Heart left ventricle (tissue), 16 donors: Measurements from ENCODE around the gene PTTG1IP. TPM values are rescaled to one million over a fixed set of nuclear protein-coding genes. Genes with fewer than 3 reads are reported as not detected.

Experiments
- ATAC-seq, 4 donors: fragments of 200-7000 bp; cut with Tn5 transposase; one replicate each; pipeline ENCODE4 v1.9.1; 2020 to 2022; ENCODE audit warnings: moderate library complexity in 4 of 4, mild to moderate bottlenecking in 3 of 4, moderate number of reproducible peaks in 1 of 4
- DNase-seq, 5 donors: peaks; one replicate each; pipeline ENCODE4 v3.0.0-alpha.2; 2020
- H3K27ac ChIP-seq, 12 donors: fragments of 200-600 bp; sonication (generic) in 4 of 12; one replicate each; pipeline versions ENCODE4 v1.5.0 to v1.8.0; 2016 to 2022; ENCODE audit warnings: mild to moderate bottlenecking in 2 of 12
- H3K27me3 ChIP-seq, 9 donors: fragments of 200-600 bp; sonication (generic) in 2 of 9; one replicate each; pipeline versions ENCODE4 v1.5.1 to v1.8.0; 2016 to 2022; ENCODE audit warnings: mild to moderate bottlenecking in 3 of 9
- H3K36me3 ChIP-seq, 9 donors: fragments of 200-600 bp; sonication (generic) in 2 of 9; one replicate each; pipeline versions ENCODE4 v1.5.0 to v1.8.0; 2018 to 2022; ENCODE audit warnings: mild to moderate bottlenecking in 2 of 9
- H3K4me1 ChIP-seq, 12 donors: fragments of 200-600 bp; sonication (generic) in 4 of 12; one replicate each; pipeline versions ENCODE4 v1.5.0 to v1.8.0; 2016 to 2022; ENCODE audit warnings: mild to moderate bottlenecking in 3 of 12
- H3K4me3 ChIP-seq, 12 donors: fragments of 200-600 bp; sonication (generic) in 4 of 12; one replicate each; pipeline versions ENCODE4 v1.5.0 to v1.8.0; 2017 to 2022; ENCODE audit warnings: mild to moderate bottlenecking in 9 of 12, moderate library complexity in 4 of 12
- H3K9me3 ChIP-seq, 12 donors: fragments of 200-600 bp; sonication (generic) in 4 of 12; one replicate each; pipeline versions ENCODE4 v1.5.0 to v1.8.0; 2016 to 2022; ENCODE audit warnings: mild to moderate bottlenecking in 1 of 12
- POLR2A ChIP-seq, 2 donors: fragments of 450-650 bp; IDR thresholded peaks; one replicate each; pipeline ENCODE4 v1.6.1; 2017; ENCODE audit warnings: antibody characterized with exemption in 2 of 2, mild to moderate bottlenecking in 2 of 2, moderate library complexity in 2 of 2
- WGBS, 4 donors: extraction: QIAGEN DNeasy Blood & Tissue Kit in 2 of 4; methylation state at CpG; one replicate each; pipeline versions ENCODE4 v1.1.5 to v1.1.7; 2013 to 2018; 5-methylcytosine and 5-hydroxymethylcytosine counted together
- intact Hi-C, 10 donors: fragments of 100-400 bp; cut with DNase I; formaldehyde crosslinking; loops; one replicate each; pipeline versions ENCODE4 v1.11.1 to v1.14.2; 2022
- polyA plus RNA-seq, 2 donors: library from polyadenylated mRNA; stranded (reverse); fragments of 200-250 nt; gene quantifications; one replicate each; pipeline ENCODE4 v1.2.3, GENCODE V29; 2013
- total RNA-seq, 9 donors: library from RNA; depleted of rRNA in 2 of 9; stranded (reverse); fragments of >200 nt in 2 of 9; fragmentation: NEBNext Ultra II Directional in 3 of 9; extraction: Animal tissue kit (Norgen Biotek cat#: 25700) in 3 of 9; gene quantifications; one replicate each; pipeline versions ENCODE4 v1.1.0 to v1.2.4, GENCODE V29; 2016 to 2023
- TF ChIP-seq, protein P1 (sequence below), 12 donors: fragments of 200-600 bp; sonication (generic) in 4 of 12; IDR thresholded peaks; one replicate each; pipeline versions ENCODE4 v1.5.0 to v1.8.0; 2018 to 2022; ENCODE audit warnings: antibody characterized with exemption in 12 of 12, mild to moderate bottlenecking in 5 of 12
- donor health status: ischemic (EF 13 %, LVEDD 7.1; RV severe dilation, severe dysfunction).
- donor health status: healthy with polysubstance abuse.
- donor health status: DM: no; HTN: yes; CAD: no.
- donor health status: DM: no; HTN: no; CAD: no.
- donor health status: ischemic (EF 25% LVEDD 6.9; RV normal size, moderate dysfunction).
- donor health status: ischemic (EF 25% LVEDD 5.7; RV mildly dilated, moderate dysfunction).
- donor health status: healthy.
- donor health status: DM: yes; HTN: yes; CAD: no.
- donor health status: ischemic (EF 35%, LVEDD 5.7; RV mildly dilated, moderate dysfunction).
- donor health status: nonischemic (EF 11% LVEDD 7.7; RV severe dilation, severe dysfunction).
- donor health status: DM: yes; HTN: yes; CAD: no.
- donor health status: PGD.
- donor health status: ischemic (EF 29% LVEDD 5.4; RV normal size, mild dysfunction).
- donor health status: nonischemic (EF 23%, LVEDD 6.1; RV moderate dilation, normal function).

Gene PTTG1IP
- total and polyA plus RNA-seq, 11 donors, result 126 to 319 (median 172) TPM

DNA sequence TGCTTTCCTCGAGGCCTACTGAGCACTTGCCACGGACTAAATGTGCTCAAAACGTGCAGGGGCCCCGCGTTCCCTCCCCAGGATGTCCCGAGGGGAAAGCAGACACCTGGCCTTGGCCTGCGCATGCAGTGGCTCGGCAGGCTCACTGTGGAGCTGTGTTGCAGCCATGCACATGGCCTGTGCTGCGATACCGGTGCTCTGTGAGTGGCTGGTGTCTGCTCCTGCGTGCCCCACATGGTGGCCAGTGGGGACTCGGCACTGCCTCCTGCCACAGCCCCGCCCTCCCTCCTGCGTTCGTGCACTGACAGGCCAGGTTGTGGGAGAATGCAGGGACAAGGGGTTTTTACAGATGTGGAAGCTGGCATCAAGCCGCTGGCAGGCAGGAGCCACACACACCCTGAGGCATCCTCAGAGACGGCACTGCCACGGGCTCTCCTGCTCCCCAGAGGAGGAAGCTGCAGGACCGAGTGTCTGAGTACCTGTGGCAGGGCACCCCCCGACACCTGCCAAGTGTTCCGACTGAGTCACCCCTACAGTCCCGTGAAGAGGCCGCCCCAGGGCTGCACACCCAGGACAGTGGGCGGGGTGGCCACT is 16.9 kb upstream of the PTTG1IP start:
- DNase-seq, result peak in 3 of 5 donors; percentile 13 to 57 (median 23)
- H3K4me3 ChIP-seq, result no peak overlapping the region
- H3K27ac ChIP-seq, result no peak overlapping the region
- peaks cover 0 to 79% (median 0%) of the 10 kb centered on the region in 9 donors for H3K36me3 ChIP-seq
- WGBS, 4 donors, result 79 to 90% (median 82%) methylated on average over 9 to 24 of the region's 24 CpGs
- no peak for ATAC-seq
- peaks cover 0 to 7% (median 0%) of the 10 kb centered on the region in 12 donors for H3K4me1 ChIP-seq
- TF ChIP-seq, protein P1, sequence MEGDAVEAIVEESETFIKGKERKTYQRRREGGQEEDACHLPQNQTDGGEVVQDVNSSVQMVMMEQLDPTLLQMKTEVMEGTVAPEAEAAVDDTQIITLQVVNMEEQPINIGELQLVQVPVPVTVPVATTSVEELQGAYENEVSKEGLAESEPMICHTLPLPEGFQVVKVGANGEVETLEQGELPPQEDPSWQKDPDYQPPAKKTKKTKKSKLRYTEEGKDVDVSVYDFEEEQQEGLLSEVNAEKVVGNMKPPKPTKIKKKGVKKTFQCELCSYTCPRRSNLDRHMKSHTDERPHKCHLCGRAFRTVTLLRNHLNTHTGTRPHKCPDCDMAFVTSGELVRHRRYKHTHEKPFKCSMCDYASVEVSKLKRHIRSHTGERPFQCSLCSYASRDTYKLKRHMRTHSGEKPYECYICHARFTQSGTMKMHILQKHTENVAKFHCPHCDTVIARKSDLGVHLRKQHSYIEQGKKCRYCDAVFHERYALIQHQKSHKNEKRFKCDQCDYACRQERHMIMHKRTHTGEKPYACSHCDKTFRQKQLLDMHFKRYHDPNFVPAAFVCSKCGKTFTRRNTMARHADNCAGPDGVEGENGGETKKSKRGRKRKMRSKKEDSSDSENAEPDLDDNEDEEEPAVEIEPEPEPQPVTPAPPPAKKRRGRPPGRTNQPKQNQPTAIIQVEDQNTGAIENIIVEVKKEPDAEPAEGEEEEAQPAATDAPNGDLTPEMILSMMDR (IDR thresholded peaks at IDR 0.05), result no peak
- TF ChIP-seq POLR2A (IDR thresholded peaks at IDR 0.05), result no peak
- intact Hi-C loops, result loop anchor here in 8 of 10 donors (2.0 to 5.0 kb wide), 5 partner anchors 37 to 247 kb away; no protein-coding TSS in a partner anchor
- H3K27me3 ChIP-seq, result no peaks in the 10 kb centered on the region
- no peaks in the 10 kb centered on the region for H3K9me3 ChIP-seq

DNA sequence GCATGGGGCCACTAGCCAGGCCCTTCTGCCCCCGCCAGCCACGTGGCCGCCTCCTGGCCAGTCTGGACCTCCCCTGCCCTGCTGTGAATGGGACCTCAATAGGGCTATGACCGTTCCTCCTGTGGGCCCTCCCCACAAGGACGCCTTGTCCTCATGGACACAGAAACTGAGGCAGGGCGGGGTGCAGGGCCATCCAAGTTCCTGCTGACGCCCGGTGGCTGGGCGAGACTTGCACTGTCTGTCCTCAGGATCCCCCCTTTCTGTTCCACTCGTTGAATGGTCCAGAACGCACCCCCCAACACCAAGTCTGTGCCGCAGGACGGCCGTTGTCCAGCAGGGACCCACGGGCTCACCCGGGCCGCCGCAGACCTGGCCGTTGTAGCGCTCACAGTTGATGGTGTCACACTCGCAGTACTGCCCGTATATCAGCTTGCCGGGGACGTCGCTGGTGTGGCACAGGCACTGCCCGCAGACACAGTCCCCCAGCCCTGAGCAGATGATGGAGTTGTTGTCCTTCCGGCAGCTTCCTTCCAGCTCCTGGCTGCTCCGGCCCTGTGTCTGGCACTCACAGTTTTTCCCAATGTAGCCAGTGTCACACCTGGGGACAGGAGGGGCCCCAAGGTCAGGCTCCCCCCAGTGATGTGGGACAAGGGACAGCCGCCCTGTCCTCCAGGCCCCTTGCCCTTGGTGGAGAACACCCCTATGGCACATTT is 16.3 kb upstream of the PTTG1IP start:
- intact Hi-C loops, result loop anchor here in 8 of 10 donors (2.0 to 5.0 kb wide), 5 partner anchors 38 to 248 kb away; no protein-coding TSS in a partner anchor
- peak in 3 of 5 donors; percentile 22 to 56 (median 26) for DNase-seq
- no peak overlapping the region for H3K27ac ChIP-seq
- 90 to 93% (median 92%) methylated on average over 20 to 29 of the region's 29 CpGs for WGBS, 4 donors
- TF ChIP-seq POLR2A (IDR thresholded peaks at IDR 0.05), result no peak
- TF ChIP-seq, protein P1 (IDR thresholded peaks at IDR 0.05), result no peak
- ATAC-seq, result no peak
- H3K36me3 ChIP-seq, result peaks cover 0 to 72% (median 0%) of the 10 kb centered on the region in 9 donors
- no peaks in the 10 kb centered on the region for H3K27me3 ChIP-seq
- H3K9me3 ChIP-seq, result no peaks in the 10 kb centered on the region
- no peak overlapping the region for H3K4me3 ChIP-seq
- H3K4me1 ChIP-seq, result peaks cover 0 to 7% (median 0%) of the 10 kb centered on the region in 12 donors

DNA sequence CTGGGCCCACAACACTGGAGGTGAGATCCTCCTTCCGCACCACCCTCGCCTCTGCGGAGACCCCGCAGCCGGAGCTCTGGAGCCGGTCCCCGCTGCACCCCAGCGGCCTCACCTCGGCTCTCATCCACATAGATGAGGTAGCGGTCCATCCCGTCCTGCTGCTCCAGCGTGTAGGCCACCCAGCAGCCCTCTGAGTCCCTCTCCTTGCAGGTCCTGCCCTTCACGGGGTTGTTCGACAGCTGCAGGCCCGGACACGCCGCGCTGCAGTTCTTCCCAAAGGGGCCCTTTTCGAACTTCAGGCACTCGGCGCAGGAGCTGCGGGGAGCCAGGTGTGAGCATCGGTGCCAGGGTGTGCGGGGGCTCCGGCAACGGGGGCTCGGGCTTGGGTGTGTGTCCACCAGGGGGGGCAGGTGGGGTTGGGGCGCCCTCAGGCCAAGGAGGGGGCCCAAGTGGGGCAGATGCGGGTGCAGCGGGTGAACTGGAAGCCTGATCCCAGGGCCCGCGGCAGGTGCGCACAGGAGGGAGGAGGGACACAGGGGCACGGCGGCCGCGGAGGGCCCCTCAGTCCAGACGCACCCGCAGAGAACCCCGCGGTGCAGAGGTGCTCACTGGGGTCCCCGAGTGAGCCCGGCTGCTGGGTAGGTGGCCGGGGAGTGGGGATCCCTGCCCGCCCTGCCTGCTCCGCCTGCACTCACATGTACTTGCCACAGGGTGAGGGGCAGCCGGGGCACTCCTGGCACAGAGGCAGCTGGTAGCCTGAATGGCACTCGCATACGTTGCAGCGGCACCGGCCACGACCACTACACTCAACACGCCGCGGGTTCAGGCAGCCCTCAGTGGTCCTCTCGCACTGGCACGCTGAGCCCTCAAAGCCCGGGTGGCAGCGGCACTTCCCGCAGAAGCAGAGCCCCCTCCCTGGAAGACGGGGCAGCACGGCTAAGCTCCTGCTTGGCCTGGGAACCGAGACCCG is 15.4 kb upstream of the PTTG1IP start:
- 90 to 92% (median 92%) methylated on average over 43 to 64 of the region's 64 CpGs for whole genome bisulfite sequencing, 4 donors
- no peaks in the 10 kb centered on the region for H3K9me3 ChIP-seq
- TF ChIP-seq, protein P1 (IDR thresholded peaks at IDR 0.05), result no peak
- TF ChIP-seq POLR2A (IDR thresholded peaks at IDR 0.05), result no peak
- H3K4me1 ChIP-seq, result peaks cover 0 to 7% (median 0%) of the 10 kb centered on the region in 12 donors
- ATAC-seq (no peak), DNase-seq (peak in 3 of 5 donors; percentile 23 to 51 (median 24))
- H3K27me3 ChIP-seq, result no peaks in the 10 kb centered on the region
- intact Hi-C loops, result no loop called here
- H3K4me3 ChIP-seq, result no peak overlapping the region
- peaks cover 0 to 63% (median 0%) of the 10 kb centered on the region in 9 donors for H3K36me3 ChIP-seq
- H3K27ac ChIP-seq, result no peak overlapping the region
